MM.1S (cell line): ENCODE data around the gene MYLK3.

ENCODE experiments used
- DNase-seq: peaks from one replicate; pipeline ENCODE4 v3.0.0-alpha.2; 2015
- H2AFZ ChIP-seq: fragments of 300-600 bp; sonication (generic); 2 replicates; pipeline ENCODE4 v1.6.0; 2016; ENCODE audit warnings: antibody characterized with exemption, low read length
- H3F3A ChIP-seq: fragments of 300-600 bp; sonication (generic); 2 replicates; pipeline ENCODE4 v1.6.1; 2016; ENCODE audit warnings: mild to moderate bottlenecking, antibody characterized with exemption, low read length, moderate library complexity, mixed read lengths; ENCODE audit not compliant: insufficient read depth
- H3K27ac ChIP-seq: fragments of 300-600 bp; sonication (generic); 2 replicates; pipeline ENCODE4 v1.5.1; 2016; ENCODE audit warnings: mild to moderate bottlenecking, low read length
- H3K27me3 ChIP-seq: fragments of 300-600 bp; sonication (generic); replicated peaks from 2 replicates; pipeline ENCODE4 v1.6.0; 2016; ENCODE audit warnings: low read length; ENCODE audit not compliant: insufficient read depth
- H3K36me3 ChIP-seq: fragments of 300-600 bp; sonication (generic); replicated peaks from 2 replicates; pipeline ENCODE4 v1.6.1; 2016; ENCODE audit warnings: mild to moderate bottlenecking, low read length, mixed read lengths; ENCODE audit not compliant: insufficient read depth
- H3K4me1 ChIP-seq: fragments of 300-600 bp; sonication (generic); 2 replicates; pipeline ENCODE4 v1.6.1; 2016; ENCODE audit warnings: low read length, mixed read lengths
- H3K4me2 ChIP-seq: fragments of 300-600 bp; sonication (generic); 2 replicates; pipeline ENCODE4 v1.6.0; 2016; ENCODE audit warnings: low read depth, low read length
- H3K4me3 ChIP-seq: fragments of 300-600 bp; sonication (generic); 2 replicates; pipeline ENCODE4 v1.5.1; 2016; ENCODE audit warnings: low read length, mixed read lengths
- H3K79me2 ChIP-seq: fragments of 300-600 bp; sonication (generic); 2 replicates; pipeline ENCODE4 v1.6.1; 2016; ENCODE audit warnings: mixed run types, low read length, mixed read lengths
- H3K9ac ChIP-seq: fragments of 300-600 bp; sonication (generic); 2 replicates; pipeline ENCODE4 v1.6.1; 2016; ENCODE audit warnings: low read length, mixed read lengths
- H3K9me2 ChIP-seq: fragments of 300-600 bp; sonication (generic); replicated peaks from 2 replicates; pipeline ENCODE4 v1.6.1; 2016; ENCODE audit warnings: mild to moderate bottlenecking, low read length, mixed read lengths; ENCODE audit not compliant: insufficient read depth
- H3K9me3 ChIP-seq: fragments of 300-600 bp; sonication (generic); replicated peaks from 2 replicates; pipeline ENCODE4 v1.6.1; 2016; ENCODE audit warnings: mild to moderate bottlenecking, low read length, mixed read lengths; ENCODE audit not compliant: insufficient read depth
- H4K20me1 ChIP-seq: fragments of 300-600 bp; sonication (generic); 2 replicates; pipeline ENCODE4 v1.6.1; 2016; ENCODE audit warnings: mild to moderate bottlenecking, low read length, moderate library complexity, mixed read lengths; ENCODE audit not compliant: insufficient read depth
- CTCF ChIP-seq: fragments of 300-600 bp; sonication (generic); IDR thresholded peaks from 2 replicates; pipeline ENCODE4 v1.5.1; 2016; ENCODE audit warnings: antibody characterized with exemption, low read length, mixed read lengths
- EZH2 ChIP-seq: fragments of 300-600 bp; sonication (generic); optimal IDR thresholded peaks from 2 replicates; pipeline ENCODE3; 2017; ENCODE audit warnings: low read depth, mild to moderate bottlenecking, antibody characterized with exemption, low read length, mixed read lengths
- EZH2phosphoT487 ChIP-seq: fragments of 300-600 bp; sonication (generic); IDR thresholded peaks from 2 replicates; pipeline ENCODE4 v1.6.1; 2018; ENCODE audit warnings: antibody characterized with exemption, low read length

Gene MYLK3

GRCh38 chr16:46733319-46733830, 14.8 kb downstream of the MYLK3 start:
- no peak for DNase-seq
- no peak for TF ChIP-seq EZH2
- no peak for TF ChIP-seq CTCF
- TF ChIP-seq EZH2phosphoT487, result no peak
- Histone ChIP-seq H3K4me1 (no peaks in the 10 kb centered on the region), H3K4me3 (no peak overlapping the region), H3K27me3 (no peaks in the 10 kb centered on the region), H3K4me2 (no peak overlapping the region), H2AFZ (no peak overlapping the region), H3K9me3 (no peaks in the 10 kb centered on the region), H3K79me2 (no peaks in the 10 kb centered on the region), H4K20me1 (no peaks in the 10 kb centered on the region), H3K9ac (no peak overlapping the region), H3K9me2 (no peaks in the 10 kb centered on the region), H3K36me3 (no peaks in the 10 kb centered on the region), H3F3A (no peaks in the 10 kb centered on the region), H3K27ac (no peak overlapping the region)

GRCh38 chr16:46732561-46732960, 15.6 kb downstream of the MYLK3 start:
- no peaks in the 10 kb centered on the region for H3K36me3 ChIP-seq
- H3K9me3 ChIP-seq, result no peaks in the 10 kb centered on the region
- TF ChIP-seq CTCF (no peak), EZH2phosphoT487 (no peak), EZH2 (no peak)
- H3K4me2 ChIP-seq, result no peak overlapping the region
- H3K27me3 ChIP-seq, result no peaks in the 10 kb centered on the region
- H3K79me2 ChIP-seq, result no peaks in the 10 kb centered on the region
- no peak for DNase-seq
- H3F3A ChIP-seq, result no peaks in the 10 kb centered on the region
- no peaks in the 10 kb centered on the region for H3K4me1 ChIP-seq
- no peak overlapping the region for H3K4me3 ChIP-seq
- no peaks in the 10 kb centered on the region for H3K9me2 ChIP-seq
- no peak overlapping the region for H3K9ac ChIP-seq
- no peak overlapping the region for H2AFZ ChIP-seq
- H4K20me1 ChIP-seq, result no peaks in the 10 kb centered on the region
- H3K27ac ChIP-seq, result no peak overlapping the region

- Histone ChIP-seq H4K20me1 (no peaks in the 10 kb centered on the region), H3K4me2 (no peak overlapping the region), H3K9me3 (no peaks in the 10 kb centered on the region), H3K79me2 (no peaks in the 10 kb centered on the region), H3K4me3 (no peak overlapping the region), H3F3A (no peaks in the 10 kb centered on the region), H3K9ac (no peak overlapping the region), H3K36me3 (no peaks in the 10 kb centered on the region), H3K27ac (no peak overlapping the region), H2AFZ (no peak overlapping the region), H3K4me1 (no peaks in the 10 kb centered on the region), H3K9me2 (no peaks in the 10 kb centered on the region), H3K27me3 (no peaks in the 10 kb centered on the region)
- TF ChIP-seq EZH2phosphoT487 (no peak), EZH2 (no peak)
- DNase-seq, result no peak
These were observed 16.2 kb downstream of the MYLK3 start for GRCh38 chr16:46731691-46732555.
